Natural killer cell (primary cell): ENCODE results near the gene RFTN2. TPM values are rescaled to one million over a fixed set of nuclear protein-coding genes. Genes with fewer than 3 reads are reported as not detected.
"Not testable (repeated sequence)": the region's sequence is repeated elsewhere in the genome, so short reads cannot be mapped to it uniquely, and the experiment has no call there.

Experiments used
- ATAC-seq, 3 donors: fragments of 150-1000 bp in 2 of 3; fragments of 200-7000 bp in 1 of 3; cut with Tn5 transposase; 1 replicate in 1 of 3; 2 replicates in 2 of 3; pipeline ENCODE4 v1.10.0; 2021; ENCODE audit warnings: mild to moderate bottlenecking in 2 of 3, moderate library complexity in 2 of 3
- DNase-seq, 2 donors: peaks; one replicate each; pipeline versions ENCODE4 v3.0.0 to v3.0.0-alpha.2; 2013 to 2021; ENCODE audit warnings: mixed read lengths in 1 of 2
- H3K27ac ChIP-seq: one replicate; pipeline ENCODE4 v1.5.1; 2013; ENCODE audit warnings: mild to moderate bottlenecking, low read length
- H3K27me3 ChIP-seq: one replicate; pipeline ENCODE4 v1.6.1; 2013; ENCODE audit warnings: low read length; ENCODE audit not compliant: control insufficient read depth, insufficient read depth
- H3K36me3 ChIP-seq: one replicate; pipeline ENCODE4 v1.6.1; 2013; ENCODE audit warnings: low read length; ENCODE audit not compliant: control insufficient read depth, insufficient read depth
- H3K4me1 ChIP-seq: one replicate; pipeline ENCODE4 v1.6.1; 2013; ENCODE audit warnings: low read length; ENCODE audit not compliant: control insufficient read depth, insufficient read depth
- H3K4me3 ChIP-seq: one replicate; pipeline ENCODE4 v1.5.1; 2013; ENCODE audit warnings: low read length
- H3K9me3 ChIP-seq: one replicate; pipeline ENCODE4 v1.6.1; 2013; ENCODE audit warnings: low read length; ENCODE audit not compliant: control insufficient read depth, insufficient read depth
- H3K27ac Mint-ChIP-seq, 2 donors: one replicate each; pipeline ENCODE4 v1.8.0; 2022; ENCODE audit warnings: mild to moderate bottlenecking in 2 of 2, mixed read lengths in 2 of 2, moderate library complexity in 1 of 2
- H3K27me3 Mint-ChIP-seq, 2 donors: one replicate each; pipeline ENCODE4 v1.8.0; 2022; ENCODE audit warnings: low read depth in 2 of 2, mixed read lengths in 2 of 2
- H3K36me3 Mint-ChIP-seq: one replicate; pipeline ENCODE4 v1.8.0; 2022; ENCODE audit warnings: mixed read lengths
- H3K4me1 Mint-ChIP-seq, 2 donors: one replicate each; pipeline ENCODE4 v1.8.0; 2022; ENCODE audit warnings: mixed read lengths in 2 of 2
- H3K4me3 Mint-ChIP-seq: one replicate; pipeline ENCODE4 v1.8.0; 2022; ENCODE audit warnings: mild to moderate bottlenecking, moderate library complexity, mixed read lengths
- H3K9me3 Mint-ChIP-seq, 2 donors: one replicate each; pipeline ENCODE4 v1.8.0; 2022; ENCODE audit warnings: mixed read lengths in 2 of 2
- WGBS: methylation state at CpG from one replicate; pipeline ENCODE4 v1.1.7; 2013; ENCODE audit warnings: missing lambda C conversion rate; ENCODE audit not compliant: insufficient coverage; 5-methylcytosine and 5-hydroxymethylcytosine counted together
- intact Hi-C: fragments of 100-400 bp; cut with micrococcal nuclease; formaldehyde crosslinking; loops from one replicate; pipeline ENCODE4 v1.14.2; 2022
- total RNA-seq, 4 donors: library from RNA; stranded (reverse); fragments of 120-200 nt in 1 of 4; gene quantifications; one replicate each; pipeline versions ENCODE4 v1.2.3 to v1.2.4, GENCODE V29; 2013 to 2022
- TF ChIP-seq, protein P1 (sequence below): fragments of 200-600 bp; IDR thresholded peaks from one replicate; pipeline ENCODE4 v1.8.0; 2022; ENCODE audit warnings: antibody characterized with exemption

Gene RFTN2
- total RNA-seq, 3 donors from 2014 or later (not counting 1 experiment from before 2014, with no cell fraction given): not detected

GRCh38 chr2:197555467-197555866 lies 119.9 kb downstream of the RFTN2 start:
- no peaks in the 10 kb centered on the region for H3K27me3 Mint-ChIP-seq
- H3K4me1 ChIP-seq: no peaks in the 10 kb centered on the region
- peak overlapping the region in 1 of 2 donors; percentile 30 for H3K27ac Mint-ChIP-seq
- intact Hi-C loops: no loop called here
- H3K4me3 ChIP-seq: no peak overlapping the region
- no peaks in the 10 kb centered on the region for H3K36me3 Mint-ChIP-seq
- peaks cover 24% of the 10 kb centered on the region for H3K36me3 ChIP-seq
- no peaks in the 10 kb centered on the region for H3K27me3 ChIP-seq
- DNase-seq: no peak
- H3K4me1 Mint-ChIP-seq: peaks cover 0 to 6% of the 10 kb centered on the region in 2 donors
- H3K9me3 ChIP-seq: no peaks in the 10 kb centered on the region
- no peak overlapping the region for H3K4me3 Mint-ChIP-seq
- no peak for ATAC-seq
- H3K9me3 Mint-ChIP-seq: no peaks in the 10 kb centered on the region
- H3K27ac ChIP-seq: no peak overlapping the region
- TF ChIP-seq, protein P1, sequence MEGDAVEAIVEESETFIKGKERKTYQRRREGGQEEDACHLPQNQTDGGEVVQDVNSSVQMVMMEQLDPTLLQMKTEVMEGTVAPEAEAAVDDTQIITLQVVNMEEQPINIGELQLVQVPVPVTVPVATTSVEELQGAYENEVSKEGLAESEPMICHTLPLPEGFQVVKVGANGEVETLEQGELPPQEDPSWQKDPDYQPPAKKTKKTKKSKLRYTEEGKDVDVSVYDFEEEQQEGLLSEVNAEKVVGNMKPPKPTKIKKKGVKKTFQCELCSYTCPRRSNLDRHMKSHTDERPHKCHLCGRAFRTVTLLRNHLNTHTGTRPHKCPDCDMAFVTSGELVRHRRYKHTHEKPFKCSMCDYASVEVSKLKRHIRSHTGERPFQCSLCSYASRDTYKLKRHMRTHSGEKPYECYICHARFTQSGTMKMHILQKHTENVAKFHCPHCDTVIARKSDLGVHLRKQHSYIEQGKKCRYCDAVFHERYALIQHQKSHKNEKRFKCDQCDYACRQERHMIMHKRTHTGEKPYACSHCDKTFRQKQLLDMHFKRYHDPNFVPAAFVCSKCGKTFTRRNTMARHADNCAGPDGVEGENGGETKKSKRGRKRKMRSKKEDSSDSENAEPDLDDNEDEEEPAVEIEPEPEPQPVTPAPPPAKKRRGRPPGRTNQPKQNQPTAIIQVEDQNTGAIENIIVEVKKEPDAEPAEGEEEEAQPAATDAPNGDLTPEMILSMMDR: no peak

DNA sequence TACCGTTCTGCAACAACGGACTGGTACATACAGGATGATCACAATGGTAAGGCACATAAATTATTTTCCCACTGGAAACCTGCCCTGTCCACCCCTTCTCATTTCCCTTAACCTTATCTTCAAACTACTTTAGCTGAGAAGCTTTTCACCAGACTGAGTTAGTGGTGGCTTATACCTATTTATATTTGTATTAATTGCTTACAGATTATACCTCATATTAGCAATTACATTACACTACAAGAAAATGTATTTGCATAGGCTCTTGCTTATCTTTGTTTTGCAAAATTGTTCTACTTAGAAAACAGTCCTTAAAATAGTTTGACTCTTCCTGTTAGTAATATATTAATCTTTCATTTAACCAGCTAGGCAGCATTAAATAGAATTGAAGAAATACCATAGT lies 124.1 kb downstream of the RFTN2 start:
- H3K9me3 Mint-ChIP-seq, H3K27me3 ChIP-seq, H3K4me1 ChIP-seq, H3K4me1 Mint-ChIP-seq, H3K4me3 Mint-ChIP-seq, H3K9me3 ChIP-seq, DNase-seq, H3K27ac ChIP-seq, ATAC-seq, H3K27me3 Mint-ChIP-seq, intact Hi-C loops, H3K36me3 Mint-ChIP-seq, H3K4me3 ChIP-seq: not testable (repeated sequence)
- H3K27ac Mint-ChIP-seq: peak overlapping the region in 1 of 2 donors; percentile 54
- WGBS: 100% methylated on average over 2 of the region's 2 CpGs
- H3K36me3 ChIP-seq: peaks cover 46% of the 10 kb centered on the region

- Mint-ChIP-seq H3K9me3 (no peaks in the 10 kb centered on the region), H3K4me1 (peaks cover 0 to 6% of the 10 kb centered on the region in 2 donors), H3K27ac (no peak overlapping the region), H3K4me3 (no peak overlapping the region), H3K36me3 (no peaks in the 10 kb centered on the region), H3K27me3 (no peaks in the 10 kb centered on the region)
- Histone ChIP-seq H3K4me3 (no peak overlapping the region), H3K36me3 (peaks cover 58% of the 10 kb centered on the region), H3K27ac (no peak overlapping the region), H3K4me1 (no peaks in the 10 kb centered on the region), H3K9me3 (no peaks in the 10 kb centered on the region), H3K27me3 (no peaks in the 10 kb centered on the region)
- ATAC-seq (no peak), DNase-seq (no peak)
- TF ChIP-seq, protein P1: no peak
- intact Hi-C loops: no loop called here
- 96% methylated on average over 4 of the region's 5 CpGs for WGBS
Observed at GRCh38 chr2:197548582-197548981, 126.8 kb downstream of the RFTN2 start.

- Mint-ChIP-seq H3K36me3 (peaks cover 2% of the 10 kb centered on the region), H3K9me3 (no peaks in the 10 kb centered on the region)
Observed at GRCh38 chr2:197547163-197547900, 128.1 kb downstream of the RFTN2 start.

More at GRCh38 chr2:197547163-197547900, 128.1 kb downstream of the RFTN2 start:
- Mint-ChIP-seq H3K4me3 (no peak overlapping the region), H3K27ac (peak overlapping the region in 1 of 2 donors; percentile 22), H3K4me1 (peaks cover 6 to 8% of the 10 kb centered on the region in 2 donors), H3K27me3 (no peaks in the 10 kb centered on the region)
- no peak overlapping the region for H3K27ac ChIP-seq
- DNase-seq (no peak), ATAC-seq (no peak)
- 98% methylated on average over 5 of the region's 5 CpGs for WGBS
- H3K27me3 ChIP-seq: no peaks in the 10 kb centered on the region
- intact Hi-C loops: no loop called here
- TF ChIP-seq, protein P1: no peak
- H3K36me3 ChIP-seq: peaks cover 64% of the 10 kb centered on the region
- H3K4me3 ChIP-seq: no peak overlapping the region
- no peaks in the 10 kb centered on the region for H3K4me1 ChIP-seq
- H3K9me3 ChIP-seq: no peaks in the 10 kb centered on the region
